HEK293 (cell line): Measurements from ENCODE around the gene ADRA1B.

Experiments
- CTCF ChIA-PET: fragments of 350-600 bp; formaldehyde crosslinking; extraction: SDS; loops from one replicate; lab custom pipeline; 2021; ENCODE audit warnings: antibody characterized with exemption; lab: Yijun Ruan, JAX
- POLR2A ChIA-PET: fragments of 300-600 bp; formaldehyde crosslinking; extraction: SDS; loops from one replicate; lab custom pipeline; 2020; ENCODE audit warnings: antibody characterized with exemption, inconsistent platforms; lab: Yijun Ruan, JAX
- H3K27ac ChIP-seq: fragments of 200-500 bp; sonication (Bioruptor generic); 2 replicates; pipeline ENCODE4 v1.5.1; 2014; ENCODE audit warnings: low read depth, low read length, control low read depth, inconsistent platforms; ENCODE audit errors: extremely low read depth
- H3K36me3 ChIP-seq, 2 experiments: fragments of 200-500 bp in 1 of 2; sonication (Bioruptor generic) in 1 of 2; 1 replicate in 1 of 2; 2 replicates in 1 of 2; pipeline ENCODE4 v1.5.1; 2014 to 2017; ENCODE audit warnings: inconsistent platforms in 2 of 2, low read length in 2 of 2; ENCODE audit not compliant: control insufficient read depth in 2 of 2, insufficient read depth in 1 of 2
- H3K4me1 ChIP-seq: fragments of 200-500 bp; sonication (Bioruptor generic); 2 replicates; pipeline ENCODE4 v1.5.1; 2014; ENCODE audit warnings: mild to moderate bottlenecking, low read length, inconsistent platforms; ENCODE audit not compliant: control insufficient read depth, insufficient read depth
- H3K4me3 ChIP-seq: 2 replicates; pipeline ENCODE4 v1.5.1; 2011; ENCODE audit warnings: low read depth, mild to moderate bottlenecking, control low read depth, low read length, moderate library complexity
- H3K9me3 ChIP-seq: fragments of 200-500 bp; sonication (Bioruptor generic); 2 replicates; pipeline ENCODE4 v1.5.1; 2014; ENCODE audit warnings: low read depth, low read length, inconsistent platforms; ENCODE audit not compliant: control insufficient read depth, insufficient read depth
- FEZF1 ChIP-seq: fragments of 450-650 bp; formaldehyde crosslinking; IDR thresholded peaks from 2 replicates; pipeline ENCODE4 v1.5.1; 2016; ENCODE audit warnings: missing biosample characterization, missing genetic modification characterization
- HOXC10 ChIP-seq: sonication (generic); formaldehyde crosslinking; IDR thresholded peaks from 2 replicates; pipeline ENCODE4 v1.8.1; 2023; ENCODE audit warnings: mild to moderate bottlenecking, missing genetic modification reagents
- PRDM2 ChIP-seq: fragments of 450-650 bp; formaldehyde crosslinking; IDR thresholded peaks from 2 replicates; pipeline ENCODE4 v1.5.1; 2016; ENCODE audit warnings: missing biosample characterization, missing genetic modification characterization, borderline replicate concordance
- SETDB1 ChIP-seq: IDR thresholded peaks from one replicate; pipeline ENCODE4 v1.6.1; 2017; ENCODE audit warnings: mild to moderate bottlenecking, low read length, moderate library complexity, mixed read lengths; ENCODE audit not compliant: insufficient read length
- SP2 ChIP-seq: fragments of 450-650 bp; formaldehyde crosslinking; IDR thresholded peaks from 2 replicates; pipeline ENCODE4 v1.5.1; 2016; ENCODE audit warnings: missing biosample characterization, missing genetic modification characterization
- ZBTB17 ChIP-seq: fragments of 450-650 bp; formaldehyde crosslinking; IDR thresholded peaks from 2 replicates; pipeline ENCODE4 v1.5.1; 2016; ENCODE audit warnings: missing biosample characterization, missing genetic modification characterization
- ZBTB48 ChIP-seq: fragments of 450-650 bp; formaldehyde crosslinking; IDR thresholded peaks from 2 replicates; pipeline ENCODE4 v1.5.1; 2016; ENCODE audit warnings: missing biosample characterization, missing genetic modification characterization
- ZFP41 ChIP-seq: fragments of 450-650 bp; formaldehyde crosslinking; IDR thresholded peaks from 2 replicates; pipeline ENCODE4 v1.5.1; 2016; ENCODE audit warnings: missing biosample characterization, missing genetic modification characterization, borderline replicate concordance
- ZFP69B ChIP-seq: fragments of 450-650 bp; formaldehyde crosslinking; IDR thresholded peaks from 2 replicates; pipeline ENCODE4 v1.5.1; 2016; ENCODE audit warnings: missing biosample characterization, missing genetic modification characterization
- ZNF146 ChIP-seq: fragments of 450-650 bp; formaldehyde crosslinking; IDR thresholded peaks from 2 replicates; pipeline ENCODE4 v1.5.1; 2016; ENCODE audit warnings: missing biosample characterization, missing genetic modification characterization
- ZNF169 ChIP-seq: fragments of 450-650 bp; formaldehyde crosslinking; IDR thresholded peaks from 2 replicates; pipeline ENCODE4 v1.5.1; 2016; ENCODE audit warnings: missing biosample characterization, missing genetic modification characterization
- ZNF175 ChIP-seq: fragments of 450-650 bp; formaldehyde crosslinking; IDR thresholded peaks from 2 replicates; pipeline ENCODE4 v1.5.1; 2016; ENCODE audit warnings: missing biosample characterization, missing genetic modification characterization
- ZNF223 ChIP-seq: fragments of 450-650 bp; formaldehyde crosslinking; IDR thresholded peaks from 2 replicates; pipeline ENCODE4 v1.5.1; 2016; ENCODE audit warnings: missing biosample characterization, missing genetic modification characterization
- ZNF23 ChIP-seq: fragments of 450-650 bp; formaldehyde crosslinking; IDR thresholded peaks from 2 replicates; pipeline ENCODE4 v1.5.1; 2016; ENCODE audit warnings: missing biosample characterization, missing genetic modification characterization, borderline replicate concordance
- ZNF24 ChIP-seq: fragments of 450-650 bp; formaldehyde crosslinking; IDR thresholded peaks from 2 replicates; pipeline ENCODE4 v1.5.1; 2016; ENCODE audit warnings: missing biosample characterization, missing genetic modification characterization
- ZNF350 ChIP-seq: fragments of 450-650 bp; formaldehyde crosslinking; IDR thresholded peaks from 2 replicates; pipeline ENCODE4 v1.5.0; 2017; ENCODE audit warnings: missing biosample characterization, mild to moderate bottlenecking, missing genetic modification characterization
- ZNF433 ChIP-seq: fragments of 450-650 bp; formaldehyde crosslinking; IDR thresholded peaks from 2 replicates; pipeline ENCODE4 v1.5.1; 2016; ENCODE audit warnings: missing biosample characterization, missing genetic modification characterization, low read depth
- ZNF510 ChIP-seq: fragments of 450-650 bp; formaldehyde crosslinking; IDR thresholded peaks from 2 replicates; pipeline ENCODE4 v1.5.1; 2018; ENCODE audit warnings: mild to moderate bottlenecking, missing genetic modification characterization, missing biosample characterization; ENCODE audit not compliant: insufficient replicate concordance
- ZNF513 ChIP-seq: fragments of 450-650 bp; IDR thresholded peaks from 2 replicates; pipeline ENCODE4 v1.5.1; 2018; ENCODE audit warnings: missing biosample characterization, missing genetic modification characterization
- ZNF610 ChIP-seq: fragments of 450-650 bp; formaldehyde crosslinking; IDR thresholded peaks from 2 replicates; pipeline ENCODE4 v1.5.1; 2016; ENCODE audit warnings: missing biosample characterization, missing genetic modification characterization, borderline replicate concordance
- ZNF626 ChIP-seq: fragments of 450-650 bp; sonication (Bioruptor Pico); formaldehyde crosslinking; IDR thresholded peaks from 2 replicates; pipeline ENCODE4 v1.5.1; 2018; ENCODE audit warnings: missing biosample characterization, missing genetic modification characterization, inconsistent platforms
- TF ChIP-seq, protein P1 (sequence below): fragments of 450-650 bp; formaldehyde crosslinking; IDR thresholded peaks from 2 replicates; pipeline ENCODE4 v1.5.1; 2017; ENCODE audit warnings: missing biosample characterization, missing genetic modification characterization
- TF ChIP-seq, protein P2 (sequence below): fragments of 450-650 bp; formaldehyde crosslinking; IDR thresholded peaks from 2 replicates; pipeline ENCODE4 v1.5.1; 2016; ENCODE audit warnings: missing biosample characterization, missing genetic modification characterization

The ADRA1B gene

DNA sequence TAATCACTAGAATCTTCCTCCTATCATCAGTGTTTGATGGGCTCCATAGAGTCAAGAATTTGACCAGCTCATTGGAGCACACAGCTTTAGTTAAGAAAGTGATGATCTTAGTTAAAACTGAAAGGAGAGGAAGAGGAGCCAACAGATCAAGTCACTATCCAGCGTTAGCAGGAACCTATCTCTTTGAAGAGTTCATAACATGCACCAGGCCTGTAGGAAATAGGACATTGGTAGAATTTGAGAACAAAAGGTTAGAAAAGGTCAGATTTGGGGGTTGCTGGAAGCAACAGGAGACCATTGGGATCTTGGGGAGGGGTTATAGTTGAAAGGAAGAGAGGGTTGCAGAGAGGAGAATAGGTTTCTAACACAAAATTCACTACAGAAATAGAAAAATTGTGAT is 11.4 kb upstream of the ADRA1B start:
- no peak overlapping the region for H3K4me3 ChIP-seq
- no peaks in the 10 kb centered on the region for H3K9me3 ChIP-seq
- H3K36me3 ChIP-seq = no peaks in the 10 kb centered on the region
- no peak for TF ChIP-seq ZNF146
- TF ChIP-seq PRDM2 (tag by site-specific recombination) = no peak
- no peak for TF ChIP-seq ZNF223 (tag by site-specific recombination)
- TF ChIP-seq FEZF1 = no peak
- TF ChIP-seq ZNF24 (tag by site-specific recombination) = no peak
- TF ChIP-seq ZNF510 (tag by site-specific recombination) = no peak
- TF ChIP-seq ZNF23 = no peak
- no peak for TF ChIP-seq ZNF350 (tag by site-specific recombination)
- no peak for TF ChIP-seq ZNF610
- TF ChIP-seq HOXC10 (CRISPR knock-in tag) = no peak
- no peak for TF ChIP-seq ZNF626 (tag by site-specific recombination)
- TF ChIP-seq ZNF513 = no peak
- no peak for TF ChIP-seq ZNF175 (tag by site-specific recombination)
- H3K4me1 ChIP-seq = peaks cover 39% of the 10 kb centered on the region
- ChIA-PET POLR2A (no interaction called here), CTCF (no interaction called here)
- no peak overlapping the region; the same call in 1 of the 2 replicates for H3K27ac ChIP-seq

DNA sequence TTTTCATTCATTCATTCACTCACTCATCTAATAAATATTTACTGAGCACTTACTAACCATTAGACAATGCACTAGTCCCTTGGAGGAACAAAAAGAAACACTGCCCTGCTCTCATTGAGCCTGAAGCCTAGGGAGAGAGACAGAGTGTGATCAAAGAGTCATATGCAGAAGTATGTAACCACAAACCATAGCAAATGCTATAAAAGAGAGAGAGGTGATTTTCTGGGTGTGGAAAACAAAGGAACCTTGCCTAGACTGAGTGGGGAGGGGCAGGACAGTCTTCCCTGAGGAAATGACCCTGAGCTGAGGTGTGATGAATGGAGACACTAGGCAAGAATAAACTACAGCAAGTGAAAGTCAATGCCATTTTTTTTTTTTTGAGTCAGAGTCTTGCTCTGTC is 10.8 kb upstream of the ADRA1B start:
- ChIA-PET CTCF (interaction anchor here (0.6 to 0.7 kb wide), 2 partner anchors 66 to 324 kb away, joined by 3 to 4 read pairs; no protein-coding TSS in a partner anchor), POLR2A (interaction anchor here (0.7 to 1.0 kb wide), 2 partner anchors 12 to 42 kb away, joined by 3 read pairs; no protein-coding TSS in a partner anchor)
- no peak overlapping the region for H3K4me3 ChIP-seq
- H3K4me1 ChIP-seq = peaks cover 32% of the 10 kb centered on the region
- H3K36me3 ChIP-seq = no peaks in the 10 kb centered on the region
- peak overlapping the region; percentile 26; the same call in 1 of the 2 replicates for H3K27ac ChIP-seq
- H3K9me3 ChIP-seq = no peaks in the 10 kb centered on the region
- TF ChIP-seq ZBTB17 (no peak), ZNF169 (tag by site-specific recombination) (no peak), SETDB1 (no peak), ZNF433 (tag by site-specific recombination) (no peak), ZFP41 (tag by site-specific recombination) (no peak), ZBTB48 (tag by site-specific recombination) (0 out of 2 replicates have a peak, but pooled peaks have one; percentile 34), ZFP69B (no peak), SP2 (tag by site-specific recombination) (no peak)
- TF ChIP-seq, protein P1, sequence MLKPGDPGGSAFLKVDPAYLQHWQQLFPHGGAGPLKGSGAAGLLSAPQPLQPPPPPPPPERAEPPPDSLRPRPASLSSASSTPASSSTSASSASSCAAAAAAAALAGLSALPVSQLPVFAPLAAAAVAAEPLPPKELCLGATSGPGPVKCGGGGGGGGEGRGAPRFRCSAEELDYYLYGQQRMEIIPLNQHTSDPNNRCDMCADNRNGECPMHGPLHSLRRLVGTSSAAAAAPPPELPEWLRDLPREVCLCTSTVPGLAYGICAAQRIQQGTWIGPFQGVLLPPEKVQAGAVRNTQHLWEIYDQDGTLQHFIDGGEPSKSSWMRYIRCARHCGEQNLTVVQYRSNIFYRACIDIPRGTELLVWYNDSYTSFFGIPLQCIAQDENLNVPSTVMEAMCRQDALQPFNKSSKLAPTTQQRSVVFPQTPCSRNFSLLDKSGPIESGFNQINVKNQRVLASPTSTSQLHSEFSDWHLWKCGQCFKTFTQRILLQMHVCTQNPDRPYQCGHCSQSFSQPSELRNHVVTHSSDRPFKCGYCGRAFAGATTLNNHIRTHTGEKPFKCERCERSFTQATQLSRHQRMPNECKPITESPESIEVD (tag by site-specific recombination) = no peak
- TF ChIP-seq, protein P2, sequence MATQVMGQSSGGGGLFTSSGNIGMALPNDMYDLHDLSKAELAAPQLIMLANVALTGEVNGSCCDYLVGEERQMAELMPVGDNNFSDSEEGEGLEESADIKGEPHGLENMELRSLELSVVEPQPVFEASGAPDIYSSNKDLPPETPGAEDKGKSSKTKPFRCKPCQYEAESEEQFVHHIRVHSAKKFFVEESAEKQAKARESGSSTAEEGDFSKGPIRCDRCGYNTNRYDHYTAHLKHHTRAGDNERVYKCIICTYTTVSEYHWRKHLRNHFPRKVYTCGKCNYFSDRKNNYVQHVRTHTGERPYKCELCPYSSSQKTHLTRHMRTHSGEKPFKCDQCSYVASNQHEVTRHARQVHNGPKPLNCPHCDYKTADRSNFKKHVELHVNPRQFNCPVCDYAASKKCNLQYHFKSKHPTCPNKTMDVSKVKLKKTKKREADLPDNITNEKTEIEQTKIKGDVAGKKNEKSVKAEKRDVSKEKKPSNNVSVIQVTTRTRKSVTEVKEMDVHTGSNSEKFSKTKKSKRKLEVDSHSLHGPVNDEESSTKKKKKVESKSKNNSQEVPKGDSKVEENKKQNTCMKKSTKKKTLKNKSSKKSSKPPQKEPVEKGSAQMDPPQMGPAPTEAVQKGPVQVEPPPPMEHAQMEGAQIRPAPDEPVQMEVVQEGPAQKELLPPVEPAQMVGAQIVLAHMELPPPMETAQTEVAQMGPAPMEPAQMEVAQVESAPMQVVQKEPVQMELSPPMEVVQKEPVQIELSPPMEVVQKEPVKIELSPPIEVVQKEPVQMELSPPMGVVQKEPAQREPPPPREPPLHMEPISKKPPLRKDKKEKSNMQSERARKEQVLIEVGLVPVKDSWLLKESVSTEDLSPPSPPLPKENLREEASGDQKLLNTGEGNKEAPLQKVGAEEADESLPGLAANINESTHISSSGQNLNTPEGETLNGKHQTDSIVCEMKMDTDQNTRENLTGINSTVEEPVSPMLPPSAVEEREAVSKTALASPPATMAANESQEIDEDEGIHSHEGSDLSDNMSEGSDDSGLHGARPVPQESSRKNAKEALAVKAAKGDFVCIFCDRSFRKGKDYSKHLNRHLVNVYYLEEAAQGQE (tag by site-specific recombination) = no peak
